Measurements from ENCODE around the gene ACP6.

ACP6 gene

GRCh38 chr1:147648933-147649332 lies 21.4 kb downstream of the ACP6 start:
- no peak for DNase-seq

- no peak for DNase-seq
These were observed 22.3 kb downstream of the ACP6 start for GRCh38 chr1:147647796-147648633.

- DNase-seq = no peak
These were observed 26.4 kb downstream of the ACP6 start for GRCh38 chr1:147643974-147644373.

- peak in 3 of 4 experiments; percentile 5 to 27 (median 27) for DNase-seq
These were observed 28.4 kb downstream of the ACP6 start for GRCh38 chr1:147641695-147642592.

GRCh38 chr1:147641291-147641690 lies 29.0 kb downstream of the ACP6 start:
- DNase-seq = no peak

- peak; percentile 52 to 64 (median 56) for DNase-seq
These were observed 29.7 kb downstream of the ACP6 start for GRCh38 chr1:147640553-147641165.

- DNase-seq = no peak
These were observed 34.0 kb downstream of the ACP6 start for GRCh38 chr1:147636314-147636713.

GRCh38 chr1:147635342-147635741 lies 35.0 kb downstream of the ACP6 start:
- DNase-seq = no peak

GRCh38 chr1:147634645-147635044 lies 35.7 kb downstream of the ACP6 start:
- DNase-seq = no peak

- DNase-seq = no peak
These were observed 36.6 kb downstream of the ACP6 start for GRCh38 chr1:147633759-147634158.

GRCh38 chr1:147631839-147632238 lies 38.5 kb downstream of the ACP6 start:
- DNase-seq = no peak

GRCh38 chr1:147630447-147630846 lies 39.9 kb downstream of the ACP6 start:
- no peak for DNase-seq

GRCh38 chr1:147630022-147630421 lies 40.3 kb downstream of the ACP6 start:
- no peak for DNase-seq

GRCh38 chr1:147628441-147628840 lies 41.9 kb downstream of the ACP6 start:
- no peak for DNase-seq

GRCh38 chr1:147627435-147628110 lies 42.8 kb downstream of the ACP6 start:
- peak; percentile 8 to 35 (median 14) for DNase-seq

GRCh38 chr1:147626739-147627138 lies 43.6 kb downstream of the ACP6 start:
- no peak for DNase-seq

GRCh38 chr1:147626291-147626690 lies 44.0 kb downstream of the ACP6 start:
- DNase-seq = no peak

- no peak for DNase-seq
These were observed 44.8 kb downstream of the ACP6 start for GRCh38 chr1:147625362-147625995.

- no peak for DNase-seq
These were observed 45.8 kb downstream of the ACP6 start for GRCh38 chr1:147624529-147624928.

- no peak for DNase-seq
These were observed 46.3 kb downstream of the ACP6 start for GRCh38 chr1:147624011-147624410.

- no peak for DNase-seq
These were observed 47.6 kb downstream of the ACP6 start for GRCh38 chr1:147622731-147623130.

- DNase-seq = no peak
These were observed 49.8 kb downstream of the ACP6 start for GRCh38 chr1:147620543-147620942.

Data from activated CD4-positive, CD25-positive, alpha-beta regulatory T cell (primary cell).